GM13976 (cell line): ENCODE data around the gene TRMT2A.

Experiments used
- DNase-seq: peaks from one replicate; pipeline ENCODE4 v3.0.0; 2012; ENCODE audit warnings: low spot score
- CTCF ChIP-seq: IDR thresholded peaks from 2 replicates; pipeline ENCODE4 v1.5.1; 2012; ENCODE audit warnings: borderline replicate concordance, mild to moderate bottlenecking; ENCODE audit not compliant: insufficient read depth; ENCODE audit errors: extremely low read depth, missing control alignments, control extremely low read depth
- in situ Hi-C: fragments of 300-500 bp; cut with MboI; formaldehyde crosslinking; loops from one replicate; pipeline ENCODE4 v1.12.0; 2022; ENCODE audit warnings: low sequenced_read_pairs, mixed read lengths, inconsistent platforms; ENCODE audit not compliant: unreplicated experiment

Gene TRMT2A

GRCh38 chr22:20130731-20131596, 13.9 kb upstream of the TRMT2A start:
- in situ Hi-C loops = no loop called here
- DNase-seq = peak; percentile 91
- no peak for TF ChIP-seq CTCF

GRCh38 chr22:20130319-20130718, 13.3 kb upstream of the TRMT2A start:
- in situ Hi-C loops = no loop called here
- no peak for DNase-seq
- no peak for TF ChIP-seq CTCF

DNA sequence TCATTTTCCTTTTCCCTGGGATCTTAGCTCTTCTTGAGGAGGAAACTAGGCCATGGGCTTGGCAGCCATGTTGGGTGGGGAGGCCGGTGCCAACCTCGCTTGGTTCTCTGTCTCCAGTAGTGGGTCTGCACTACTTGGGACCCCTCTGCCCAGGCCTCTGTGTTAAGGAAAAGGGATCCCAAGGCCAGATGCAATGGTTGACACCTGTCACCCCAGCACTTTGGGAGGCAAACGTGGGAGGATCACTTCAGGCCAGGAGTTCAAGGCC, 12.7 kb upstream of the TRMT2A start:
- in situ Hi-C loops = loop anchor here (10.0 kb wide), 1 partner anchor 155 kb away; no protein-coding TSS in a partner anchor
- DNase-seq = no peak
- no peak for TF ChIP-seq CTCF

- DNase-seq = no peak
- peak; percentile 49 for TF ChIP-seq CTCF
- in situ Hi-C loops = loop anchor here (10.0 kb wide), 1 partner anchor 154 kb away; no protein-coding TSS in a partner anchor
Measured at GRCh38 chr22:20128902-20129746, 12.1 kb upstream of the TRMT2A start.

GRCh38 chr22:20128619-20128901, 11.5 kb upstream of the TRMT2A start:
- TF ChIP-seq CTCF = no peak
- DNase-seq = no peak
- in situ Hi-C loops = loop anchor here (10.0 kb wide), 1 partner anchor 154 kb away; no protein-coding TSS in a partner anchor

- TF ChIP-seq CTCF = no peak
- in situ Hi-C loops = loop anchor here (10.0 kb wide), 1 partner anchor 153 kb away; no protein-coding TSS in a partner anchor
Measured at GRCh38 chr22:20127869-20128618, 11.0 kb upstream of the TRMT2A start.

More at GRCh38 chr22:20127869-20128618, 11.0 kb upstream of the TRMT2A start:
- DNase-seq = no peak
